Stimulated activated CD8-positive, alpha-beta memory T cell treated with anti-CD3 and anti-CD28 coated beads, Interleukin-12 subunit alpha, Interleukin-12 subunit beta, amount 100 ng/mL, for 24 hours (primary cell): ENCODE measurements around the gene PLA2G4E.

ENCODE experiments used
- DNase-seq: peaks from one replicate; pipeline ENCODE4 v3.0.0-alpha.2; 2020; ENCODE audit errors: extremely low read depth

PLA2G4E gene

DNA sequence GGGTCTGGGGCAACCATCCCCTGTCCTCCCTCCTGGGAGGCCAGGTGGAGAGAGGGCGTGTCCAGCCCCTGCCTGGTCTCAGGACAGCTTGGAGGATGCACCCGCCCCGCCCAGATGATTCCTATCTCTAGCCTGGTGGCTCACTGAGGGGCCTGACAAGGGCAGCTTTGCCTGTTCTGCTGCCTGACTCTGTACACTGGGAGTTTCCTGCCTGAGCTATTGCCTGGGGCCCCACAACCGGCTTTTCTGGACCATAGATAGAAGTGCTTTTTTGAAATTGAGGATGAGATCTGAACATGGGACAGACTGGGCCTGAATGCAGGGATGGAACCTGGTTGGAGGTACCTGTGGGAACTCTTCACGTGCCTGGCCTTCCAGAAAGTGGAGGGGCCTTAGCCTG, 751 bp upstream of the PLA2G4E start:
- DNase-seq, result no peak

DNA sequence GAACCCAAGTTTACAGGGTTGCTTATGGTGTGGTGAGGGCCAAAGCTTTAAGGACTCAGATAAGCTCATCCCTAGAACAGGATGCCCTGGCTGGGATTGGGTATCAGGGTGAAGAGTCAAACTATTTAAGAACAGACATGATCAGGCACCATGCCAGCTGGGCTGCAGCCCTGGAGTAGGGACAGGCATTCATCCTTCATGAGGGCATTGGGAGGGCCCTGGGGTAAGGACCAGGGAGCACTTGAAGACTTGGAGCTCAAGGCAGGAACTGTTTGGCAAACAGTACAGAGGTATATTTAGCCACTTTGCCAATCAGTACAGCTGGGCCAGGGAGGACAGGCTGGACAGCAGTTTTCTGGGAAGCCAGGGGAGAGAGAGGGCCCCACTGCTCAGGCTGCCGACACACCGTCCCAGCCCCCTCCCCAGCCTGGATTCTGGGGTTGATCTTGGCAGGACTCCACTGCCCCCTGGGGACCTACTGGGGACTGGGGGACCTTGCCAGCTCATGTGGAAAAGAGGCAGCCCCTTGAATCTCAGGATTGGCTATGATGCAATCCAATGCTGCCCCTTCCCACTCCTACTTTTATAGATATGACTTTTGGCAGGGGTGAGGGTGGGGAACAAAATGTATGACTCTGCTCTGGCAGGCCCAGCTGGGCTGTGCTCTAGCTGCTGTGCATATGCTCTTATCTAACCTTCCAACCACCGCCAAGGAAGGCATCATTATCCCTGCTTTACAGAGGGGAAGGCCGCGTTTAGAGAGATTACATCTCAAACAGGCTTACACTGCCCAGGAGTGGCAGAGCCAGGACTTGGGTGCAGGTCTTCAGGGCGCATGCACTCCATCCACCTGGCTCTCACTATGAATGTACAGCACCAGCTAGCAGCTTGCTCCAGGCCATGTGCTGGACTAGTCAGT, 2.3 kb downstream of the PLA2G4E start:
- no peak for DNase-seq

DNA sequence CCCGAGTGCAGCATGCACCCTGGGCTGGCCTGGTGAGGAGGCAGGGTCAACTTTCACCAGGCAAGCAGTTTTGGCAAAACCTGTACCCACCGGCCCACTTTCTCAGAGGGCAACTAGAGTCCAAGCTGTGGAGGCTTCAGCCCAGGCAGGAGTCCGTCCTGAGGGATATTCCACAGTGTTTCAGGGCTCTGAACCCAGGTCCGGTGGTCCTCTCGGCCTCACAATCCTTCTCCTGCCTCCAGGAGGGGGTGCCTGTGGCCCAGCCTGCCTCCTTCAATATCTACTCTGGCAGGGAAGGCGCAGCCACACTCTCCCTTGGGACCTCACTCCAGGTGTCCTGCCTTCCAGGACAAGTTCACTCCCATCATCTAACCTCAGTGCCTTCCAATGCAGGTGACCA, 3.9 kb downstream of the PLA2G4E start:
- no peak for DNase-seq

DNA sequence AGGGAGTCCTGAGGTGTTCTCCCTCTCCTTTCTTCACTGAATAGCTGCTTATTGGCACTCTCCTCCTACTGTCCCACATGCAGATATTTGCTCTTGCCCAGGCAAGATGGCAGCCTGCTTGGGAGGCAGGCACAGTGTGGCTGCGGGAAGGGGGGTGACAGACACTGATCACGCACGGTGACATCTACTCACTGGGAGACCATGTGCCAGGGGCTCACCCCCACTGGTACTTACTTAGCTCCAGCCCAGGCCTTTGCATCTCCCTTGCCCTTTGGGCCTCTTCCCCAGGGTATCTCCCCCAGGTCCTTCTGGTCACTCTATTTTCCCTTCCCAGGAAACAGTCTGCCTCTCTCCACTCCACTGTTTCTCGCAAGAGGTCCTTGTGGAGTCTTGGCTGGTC, 6.4 kb downstream of the PLA2G4E start:
- DNase-seq, result no peak

DNA sequence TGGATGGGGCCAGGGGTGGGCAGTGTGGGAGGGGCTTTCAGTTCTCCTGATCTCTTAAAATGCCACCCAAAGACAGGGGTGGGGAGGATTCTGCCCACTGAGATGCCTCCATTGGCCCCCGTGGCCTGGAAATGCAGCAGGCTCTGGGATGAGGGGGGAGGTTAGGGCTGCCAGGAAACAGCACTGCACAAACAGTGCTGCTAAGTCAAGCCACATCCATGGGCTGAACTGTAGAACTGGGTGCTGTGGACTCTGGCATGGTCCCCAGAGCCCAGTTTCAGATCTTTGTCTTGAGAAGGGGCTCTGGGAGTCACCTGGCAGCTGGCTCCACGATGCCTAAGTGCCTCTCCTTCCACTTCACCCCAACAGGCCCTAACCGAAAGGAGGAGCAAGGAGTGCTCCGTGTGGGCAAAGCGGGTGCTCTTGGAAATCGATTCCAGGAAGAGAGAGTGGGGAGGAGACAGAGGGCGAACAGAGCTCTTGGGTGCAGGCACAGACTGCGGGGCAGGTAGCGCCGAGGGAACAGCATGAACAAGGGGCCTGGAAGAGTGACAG, 7.8 kb downstream of the PLA2G4E start:
- no peak for DNase-seq

DNA sequence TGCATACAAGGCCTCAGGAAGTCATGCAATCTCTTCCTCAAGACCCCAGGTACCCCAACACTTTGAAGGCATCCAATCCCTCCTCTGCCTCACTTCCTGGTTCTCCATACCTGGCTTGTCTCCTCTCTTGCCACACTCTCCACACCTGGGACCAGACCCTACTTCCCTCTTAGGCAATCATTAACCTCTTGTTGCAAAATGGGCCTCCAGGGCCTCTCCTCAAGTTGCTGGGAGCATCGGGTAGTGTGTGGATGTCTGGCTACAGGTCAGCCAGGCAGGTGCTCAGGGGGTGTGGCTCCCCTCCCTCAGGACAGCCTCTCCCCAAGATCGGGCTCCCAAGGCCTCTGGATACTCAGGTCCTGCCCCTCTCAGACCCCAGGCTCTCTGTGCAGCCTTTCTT, 8.6 kb downstream of the PLA2G4E start:
- no peak for DNase-seq

DNA sequence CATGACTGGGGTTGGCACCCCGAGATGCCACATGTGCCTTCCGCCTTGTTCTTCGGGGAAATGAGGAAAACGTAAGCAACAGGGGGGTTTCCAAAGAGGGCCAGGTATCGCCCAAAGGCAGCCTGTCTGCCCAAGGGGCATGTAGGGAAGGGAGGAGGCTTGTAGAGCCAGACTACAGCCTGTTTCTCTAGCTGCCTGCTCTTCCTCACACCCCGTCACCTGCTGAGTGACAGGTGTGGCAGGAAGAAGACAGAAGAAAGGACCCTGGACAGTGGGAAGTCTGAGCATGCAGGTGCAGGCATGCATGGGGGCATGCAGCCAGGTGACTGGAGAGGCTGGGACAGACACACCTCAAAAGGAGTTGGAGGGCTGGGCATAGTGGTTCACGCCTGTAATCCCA, 9.8 kb downstream of the PLA2G4E start:
- DNase-seq, result no peak

DNA sequence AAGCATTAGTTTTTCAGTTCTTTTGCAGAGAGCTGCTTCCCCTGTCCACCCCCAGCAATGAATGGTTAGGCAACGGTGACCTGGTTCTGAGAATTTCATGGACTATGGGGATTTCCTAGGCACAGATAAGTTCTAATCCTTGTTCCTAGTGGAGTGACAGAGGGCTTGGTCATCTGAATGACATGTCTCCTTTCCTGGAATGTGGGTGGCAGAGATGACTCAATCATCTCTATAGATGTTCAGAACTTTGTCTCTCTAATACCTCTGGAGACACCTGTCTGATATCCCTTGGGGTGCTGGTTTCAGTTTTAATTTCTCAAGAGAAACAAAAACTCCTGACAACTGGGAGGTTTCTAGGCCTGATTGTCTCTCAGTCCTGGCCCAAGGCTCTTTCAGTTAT, 10.4 kb downstream of the PLA2G4E start:
- no peak for DNase-seq

DNA sequence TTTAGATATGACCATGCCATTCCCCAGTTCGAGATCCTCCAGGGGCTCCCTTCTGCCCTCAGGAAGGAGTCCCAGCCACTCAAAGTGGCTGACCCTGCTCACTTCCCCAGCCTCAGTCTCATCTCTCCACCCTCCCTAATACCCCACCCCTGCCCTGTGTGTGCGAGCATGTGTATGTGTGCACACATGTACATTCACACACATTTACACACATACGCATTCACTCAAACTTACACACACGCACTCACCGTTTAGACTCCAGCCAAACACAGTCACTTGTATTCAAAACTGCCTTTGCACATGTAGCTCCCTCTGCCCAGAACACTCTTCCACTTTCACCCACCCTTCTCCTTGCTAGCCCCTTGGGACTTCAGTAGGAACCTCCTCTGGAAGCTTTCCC, 11.4 kb downstream of the PLA2G4E start:
- DNase-seq, result no peak

DNA sequence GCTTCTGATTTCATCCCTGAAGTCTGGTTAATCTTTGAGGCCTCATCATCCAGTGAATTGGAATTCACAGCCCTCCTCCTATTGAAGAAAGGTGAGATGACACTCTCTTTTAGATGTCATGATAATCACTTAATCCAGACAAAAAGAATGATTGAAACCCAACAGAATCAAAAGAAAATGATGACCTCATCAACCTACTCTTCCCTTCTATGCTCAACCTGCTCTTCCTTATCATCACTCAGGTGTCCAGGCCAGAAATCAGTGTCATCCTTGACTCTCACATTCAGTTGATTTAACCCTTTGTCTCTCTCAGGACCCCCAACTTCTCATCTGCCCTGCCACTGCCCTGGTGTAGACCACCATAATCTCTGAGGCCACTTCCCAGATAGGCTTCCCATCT, 11.8 kb downstream of the PLA2G4E start:
- DNase-seq, result no peak

DNA sequence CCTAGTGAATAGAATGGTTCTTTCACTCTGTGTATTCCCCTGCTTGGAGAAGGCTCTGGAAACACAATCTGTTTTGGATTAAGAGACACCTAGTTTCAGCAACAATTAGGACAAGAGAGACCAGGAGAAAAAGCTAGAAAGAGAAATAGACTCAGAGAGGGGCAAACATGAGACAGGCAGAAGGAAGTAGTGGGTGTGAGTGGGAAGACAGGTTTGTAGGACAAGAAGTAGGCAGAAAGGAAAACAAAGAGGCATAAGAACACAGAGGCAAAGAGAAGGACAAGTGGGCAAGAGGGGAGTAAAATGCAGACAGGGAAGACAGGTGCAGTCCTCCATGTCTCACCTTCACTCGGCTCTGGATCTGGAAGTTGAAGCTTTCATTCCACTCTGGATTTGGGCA, 13.5 kb downstream of the PLA2G4E start:
- no peak for DNase-seq

DNA sequence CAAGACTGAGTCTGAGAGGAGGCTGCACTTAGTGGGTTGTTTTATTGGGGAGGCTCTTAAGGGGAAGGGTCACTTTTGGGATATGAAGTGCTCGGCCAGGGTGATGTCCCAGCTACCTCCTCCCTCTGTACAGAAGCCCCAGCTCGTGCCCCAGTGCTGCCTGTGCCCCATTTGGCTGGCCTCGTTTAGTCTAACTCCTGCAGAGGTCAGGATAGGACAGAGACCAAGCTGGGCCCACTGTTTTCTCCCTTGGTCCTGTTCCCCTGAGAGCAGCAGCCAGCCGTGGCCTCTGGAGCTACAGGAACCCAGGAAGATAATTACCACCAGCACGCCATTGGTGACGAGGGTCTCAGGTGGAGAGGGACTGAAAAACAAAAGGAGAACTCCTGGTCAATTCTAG, 18.5 kb downstream of the PLA2G4E start:
- DNase-seq, result no peak

DNA sequence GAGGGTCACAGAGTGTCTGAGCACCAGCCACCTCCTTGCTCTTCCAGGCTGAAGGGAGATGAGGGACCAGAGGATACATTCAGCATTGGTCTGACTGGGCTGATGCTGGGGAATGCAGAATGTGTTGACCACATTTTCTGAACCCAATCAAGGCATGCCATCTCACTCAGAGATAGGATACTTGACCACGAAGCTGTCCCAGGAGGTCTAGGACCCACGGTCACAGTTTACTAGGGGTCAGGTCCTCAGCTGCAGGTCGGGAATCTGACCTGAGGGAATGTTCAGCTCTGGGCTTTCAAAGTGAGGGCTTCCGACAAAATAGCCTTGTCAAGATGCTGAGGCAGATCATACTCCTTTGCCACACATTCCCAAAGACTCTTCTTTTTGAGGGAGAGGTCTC, 19.6 kb downstream of the PLA2G4E start:
- no peak for DNase-seq

DNA sequence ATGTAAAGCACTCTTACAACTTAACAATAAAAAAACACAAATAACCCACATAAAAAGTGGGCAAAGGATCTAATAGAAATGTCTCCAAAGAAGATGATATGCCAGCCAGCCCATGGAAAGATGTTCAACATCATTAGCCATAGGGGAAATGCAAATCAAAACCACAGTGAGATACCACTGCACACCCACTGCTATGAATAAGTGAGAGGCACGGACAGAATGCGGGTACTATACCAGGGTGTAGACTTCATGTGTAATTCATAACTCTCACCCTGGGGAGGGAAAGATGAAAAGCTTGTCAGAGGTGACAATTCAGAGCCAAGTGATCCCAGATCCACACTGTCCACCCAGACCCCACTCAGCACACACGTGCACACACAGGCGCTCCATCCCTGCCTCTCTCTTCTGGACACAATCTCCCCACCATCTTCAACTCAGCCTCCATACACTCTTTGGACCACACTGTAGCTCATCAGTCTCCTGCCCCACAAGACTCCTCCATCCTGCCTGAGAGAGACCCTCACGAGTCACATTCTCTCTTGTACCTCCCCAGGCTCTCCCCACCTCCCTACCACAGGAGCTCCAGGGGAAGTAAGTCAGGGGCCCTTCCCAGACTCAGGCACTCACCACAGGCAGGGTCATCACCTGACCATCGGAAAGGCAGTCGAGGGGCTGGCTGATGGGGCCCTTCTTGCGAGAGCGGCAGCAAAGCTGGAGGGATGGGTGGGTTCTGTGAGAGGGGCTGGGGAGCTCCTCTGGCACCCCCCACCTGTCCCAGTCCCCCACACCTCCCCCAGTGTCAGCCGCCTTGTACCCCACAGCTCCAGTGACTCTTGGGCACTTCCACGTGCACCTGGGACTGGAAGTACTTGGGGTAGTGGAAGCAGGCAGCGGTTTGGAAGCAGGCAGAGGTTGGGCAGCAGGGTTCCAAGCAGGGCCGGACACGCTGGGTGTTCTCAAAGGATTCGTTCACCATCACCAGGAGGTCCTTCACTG, 21.3 kb downstream of the PLA2G4E start:
- DNase-seq, result no peak

DNA sequence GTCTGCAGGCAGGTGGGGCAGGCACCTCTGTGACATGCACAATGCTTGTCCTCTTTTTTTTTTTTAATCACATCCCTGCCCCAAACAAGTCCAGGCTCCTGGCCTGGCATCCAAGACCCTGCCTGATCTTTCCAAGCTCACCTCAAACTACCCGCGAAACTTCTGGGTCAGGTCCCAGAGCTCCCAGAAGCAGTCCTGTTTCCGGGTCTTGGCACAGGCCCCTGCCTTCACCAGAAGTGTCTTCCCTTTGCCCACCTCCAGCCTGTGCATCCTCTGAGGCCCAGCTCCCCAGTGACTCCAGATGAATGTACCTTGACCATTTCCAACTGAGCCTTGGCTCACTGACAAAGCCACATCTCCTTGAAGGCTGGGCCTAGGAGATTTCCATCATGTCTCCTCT, 23.0 kb downstream of the PLA2G4E start:
- no peak for DNase-seq

DNA sequence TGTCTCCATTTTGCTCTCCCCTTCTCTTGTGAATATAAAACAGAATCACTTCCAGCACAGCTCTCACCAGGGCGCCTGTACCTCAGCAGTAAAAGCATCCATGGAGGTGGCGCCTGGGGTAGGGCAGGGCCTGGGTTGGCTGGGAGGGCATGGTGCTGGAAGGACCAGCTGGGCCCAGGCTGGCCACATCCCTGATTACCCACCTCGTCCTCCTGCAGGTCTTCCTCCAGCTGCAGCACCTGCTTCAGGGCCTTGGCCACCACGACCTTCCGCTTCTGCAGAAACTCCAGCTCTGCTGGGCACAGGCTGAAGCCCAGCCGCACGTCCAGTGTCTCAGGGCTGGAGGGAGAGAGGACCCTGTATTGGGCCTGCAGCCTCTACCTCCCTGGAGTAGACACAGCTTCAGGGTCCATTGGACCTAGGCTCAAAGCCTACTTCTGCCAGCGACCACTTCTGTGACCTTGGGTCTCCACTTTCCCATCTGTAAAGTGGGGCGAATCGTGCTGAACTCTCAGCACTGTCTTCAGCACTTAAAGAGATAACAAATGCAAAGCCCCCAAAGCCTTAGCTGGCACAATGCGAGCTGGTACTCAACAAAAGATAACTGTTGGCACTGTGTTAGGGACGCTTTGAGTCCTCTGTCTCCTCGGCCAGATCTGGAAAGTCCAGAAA, 23.8 kb downstream of the PLA2G4E start:
- DNase-seq, result no peak

DNA sequence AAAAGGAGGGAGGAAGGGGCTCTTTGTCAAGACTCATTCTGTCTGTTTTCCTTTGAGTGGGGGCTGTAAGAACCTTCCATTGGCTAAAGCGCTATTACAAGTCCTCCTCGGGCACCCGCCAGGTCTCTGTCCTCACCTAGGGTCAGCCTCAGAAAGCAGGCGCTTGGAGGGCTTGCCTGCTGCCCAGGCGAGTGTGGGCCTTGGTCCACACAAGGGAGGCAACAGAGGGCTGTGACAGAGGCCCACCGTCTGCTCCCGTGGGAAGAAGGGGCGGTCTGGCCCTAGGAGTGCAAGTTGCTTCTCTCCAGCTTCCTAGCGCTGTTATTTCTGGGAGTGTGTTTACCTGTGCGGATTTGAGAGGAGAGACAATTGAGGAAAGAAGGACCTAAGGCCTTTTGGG, 24.5 kb downstream of the PLA2G4E start:
- no peak for DNase-seq

DNA sequence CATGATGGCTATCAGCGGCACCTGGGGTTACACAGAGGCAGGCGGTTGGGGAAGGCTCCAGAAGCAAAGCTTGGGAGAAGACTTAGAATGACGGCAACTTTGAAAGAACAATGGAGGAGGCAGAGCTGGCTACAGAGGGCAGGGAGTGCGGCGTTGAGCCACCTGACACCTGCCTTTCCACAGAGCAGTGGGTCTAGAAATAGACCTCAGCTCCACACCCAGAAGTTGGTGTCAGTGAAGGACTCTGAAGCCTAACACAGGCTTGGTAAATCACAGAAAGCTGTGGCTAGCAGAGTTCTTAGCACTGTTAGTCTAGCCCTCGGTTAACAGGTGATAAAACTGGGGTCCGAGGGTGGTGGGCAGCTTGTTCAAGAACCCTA, 25.4 kb downstream of the PLA2G4E start:
- DNase-seq, result no peak

DNA sequence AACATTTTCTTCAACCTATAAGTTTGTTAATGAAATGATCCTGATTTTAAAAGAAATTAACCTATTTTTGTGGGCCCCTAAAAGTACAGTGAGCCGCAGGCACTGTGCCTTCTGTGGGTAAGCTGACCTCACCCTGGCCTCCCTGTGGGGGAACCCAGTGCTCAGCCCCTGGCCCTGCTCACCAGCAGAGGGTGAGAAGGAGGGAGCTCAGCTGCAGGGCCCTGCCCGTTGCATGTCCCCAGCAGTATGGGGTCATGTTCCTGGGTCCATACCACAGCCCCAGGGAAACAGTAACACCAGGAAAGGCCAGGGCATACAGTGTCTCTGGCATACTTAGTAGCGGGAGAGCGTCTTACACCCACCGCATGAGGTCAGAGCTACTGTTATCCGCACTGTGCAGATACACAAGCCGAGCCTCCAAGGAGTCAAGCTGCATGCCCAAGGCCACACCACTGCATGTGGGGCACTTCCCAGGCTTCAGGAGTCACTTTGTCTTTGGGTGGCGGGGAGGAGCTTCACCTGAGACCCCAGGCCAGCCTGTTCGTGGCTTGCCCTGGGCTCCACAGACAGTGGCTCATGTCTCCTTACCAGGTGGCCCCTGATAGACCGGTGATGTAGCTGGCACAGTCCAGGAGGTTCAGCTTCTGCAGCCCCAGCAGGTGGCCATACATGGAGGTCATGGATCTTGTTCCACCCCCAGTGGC, 25.9 kb downstream of the PLA2G4E start:
- no peak for DNase-seq

DNA sequence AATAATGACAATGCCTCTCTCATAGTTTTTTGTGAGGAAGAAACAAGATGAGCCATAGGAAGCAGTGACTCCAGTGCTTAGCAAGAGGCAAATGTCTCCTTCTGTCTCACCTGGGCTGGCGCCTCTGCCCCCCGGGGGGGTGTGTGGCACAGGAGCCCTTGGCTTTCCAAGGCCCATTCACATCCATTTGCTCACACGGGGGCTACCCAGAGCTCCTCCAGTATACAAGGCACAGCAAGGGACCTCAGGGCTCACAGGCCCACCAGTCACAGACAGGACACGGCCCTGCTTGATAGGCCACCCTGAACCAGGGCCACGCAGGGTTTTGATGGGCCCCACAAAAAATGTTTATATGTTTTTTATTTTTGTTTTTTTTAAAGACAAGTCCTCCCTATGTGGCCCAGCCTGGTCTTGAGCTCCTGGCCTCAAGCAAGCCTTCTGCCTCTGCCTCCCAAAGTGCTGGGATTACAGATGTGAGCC, 26.6 kb downstream of the PLA2G4E start:
- DNase-seq, result no peak
